Non-pigmented ciliary epithelial cell (primary cell): ENCODE results near the gene PTBP3.
"Not testable (repeated sequence)": the region's sequence is repeated elsewhere in the genome, so short reads cannot be mapped to it uniquely, and the experiment has no call there.

Experiments
- DNase-seq: peaks from one replicate; pipeline ENCODE4 v3.0.0-alpha.2; 2010; ENCODE audit warnings: low read depth

PTBP3 gene

DNA sequence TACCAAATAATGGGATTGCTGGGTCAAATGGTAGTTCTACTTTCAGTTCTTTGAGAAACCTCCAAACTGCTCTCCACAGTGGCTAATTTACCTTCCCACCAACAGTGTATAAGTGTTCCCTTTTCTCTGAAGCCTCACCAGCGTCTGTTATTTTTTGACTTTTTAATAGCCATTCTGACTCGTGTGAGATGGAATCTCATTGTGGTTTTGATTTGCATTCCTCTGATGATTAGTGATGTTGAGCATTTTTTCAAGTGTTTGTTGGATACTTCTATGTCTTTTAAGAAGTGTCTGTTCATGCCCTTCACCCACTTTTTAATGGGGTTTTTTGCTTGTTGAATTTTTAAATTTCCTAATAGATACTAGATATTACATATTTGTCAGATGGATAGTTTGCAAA lies 129.9 kb downstream of the PTBP3 start:
- no peak for DNase-seq

DNA sequence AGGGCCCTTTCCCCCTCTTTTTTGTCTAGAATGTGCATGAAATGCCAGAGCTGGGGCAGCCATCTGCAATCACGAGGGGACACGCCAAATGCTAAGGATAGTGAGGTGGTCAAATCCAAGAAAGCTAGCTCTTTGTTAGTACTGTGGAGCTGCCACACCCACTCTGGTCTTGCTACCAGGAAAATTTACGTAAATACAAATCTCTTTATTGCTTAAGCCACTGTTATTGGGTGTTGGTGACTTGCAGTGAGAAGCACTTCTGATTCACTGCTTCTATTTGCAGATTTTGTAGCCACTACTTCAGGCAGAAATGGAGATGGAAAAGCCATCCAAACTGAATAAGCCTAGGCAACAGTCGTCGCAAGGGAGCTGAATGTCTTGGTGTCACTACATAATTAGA lies 132.7 kb downstream of the PTBP3 start:
- no peak for DNase-seq

- DNase-seq = no peak
Observed at GRCh38 chr9:112198646-112199045, 134.8 kb downstream of the PTBP3 start.

DNA sequence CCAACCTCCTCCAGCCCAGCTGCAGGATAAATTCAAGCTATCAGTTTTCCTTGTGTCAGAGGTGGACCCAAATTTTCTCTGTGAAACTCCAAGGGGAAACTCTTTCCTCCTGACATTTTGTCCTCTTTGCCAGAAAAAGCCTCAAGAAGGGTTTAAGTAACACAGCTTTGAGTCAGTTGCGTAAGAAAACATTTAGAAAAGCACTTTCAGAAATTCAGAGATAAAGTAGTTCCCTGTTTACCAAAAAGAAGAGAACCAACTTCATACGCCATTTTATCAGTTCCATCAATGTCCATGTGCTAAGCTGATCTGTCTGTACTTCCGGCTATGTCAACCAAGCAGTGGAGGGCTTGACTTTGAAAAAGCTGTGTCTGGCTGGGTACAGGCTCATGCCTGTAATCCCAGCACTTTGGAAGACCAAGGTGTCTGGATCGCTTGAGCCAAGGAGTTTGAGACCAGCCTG lies 138.4 kb downstream of the PTBP3 start:
- no peak for DNase-seq

GRCh38 chr9:112193572-112194288 lies 139.7 kb downstream of the PTBP3 start:
- no peak for DNase-seq

DNA sequence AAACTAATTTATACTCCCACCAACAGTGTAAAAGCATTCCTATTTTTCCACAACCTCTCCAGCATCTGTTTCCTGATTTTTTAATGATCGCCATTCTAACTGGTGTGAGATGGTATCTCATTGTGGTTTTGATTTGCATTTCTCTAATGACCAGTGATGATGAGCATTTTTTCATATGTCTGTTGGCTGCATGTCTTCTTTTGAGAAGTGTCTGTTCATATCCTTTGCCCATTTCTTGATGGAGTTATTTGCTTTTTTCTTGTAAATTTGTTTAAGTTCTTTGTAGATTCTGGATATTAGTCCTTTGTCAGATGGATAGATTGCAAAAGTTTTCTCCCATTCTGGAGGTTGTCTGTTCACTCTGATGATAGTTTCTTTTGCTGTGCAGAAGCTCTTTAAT lies 143.1 kb downstream of the PTBP3 start:
- DNase-seq = not testable (repeated sequence)

GRCh38 chr9:112188884-112189283 lies 144.5 kb downstream of the PTBP3 start:
- no peak for DNase-seq

GRCh38 chr9:112187404-112187803 lies 146.0 kb downstream of the PTBP3 start:
- DNase-seq = no peak

- no peak for DNase-seq
Observed at GRCh38 chr9:112186695-112187094, 146.7 kb downstream of the PTBP3 start.

- DNase-seq = no peak
Observed at GRCh38 chr9:112184946-112185345, 148.5 kb downstream of the PTBP3 start.

DNA sequence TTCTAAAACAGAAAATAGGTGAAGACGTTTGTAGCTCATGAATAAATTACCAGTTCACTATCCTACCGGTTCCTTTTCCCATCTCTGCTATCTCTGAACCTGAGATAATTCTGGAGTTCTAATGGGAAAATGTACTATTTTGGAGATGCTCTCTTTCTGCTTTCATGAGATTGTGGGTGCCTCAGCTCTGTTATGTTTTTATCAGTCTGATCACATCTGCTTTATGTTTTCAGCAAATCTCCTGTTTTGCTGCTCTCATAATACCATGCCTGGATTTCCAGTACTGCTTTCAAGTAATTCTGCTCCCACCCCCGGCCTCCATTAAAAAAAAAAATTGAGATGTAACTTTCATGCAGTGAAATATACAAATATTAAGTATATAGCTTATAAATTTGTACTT lies 149.2 kb downstream of the PTBP3 start:
- DNase-seq = no peak

- DNase-seq = no peak
Observed at GRCh38 chr9:112180387-112180881, 153.0 kb downstream of the PTBP3 start.

GRCh38 chr9:112179816-112180215 lies 153.6 kb downstream of the PTBP3 start:
- no peak for DNase-seq

GRCh38 chr9:112176524-112176923 lies 156.9 kb downstream of the PTBP3 start:
- DNase-seq = no peak

- no peak for DNase-seq
Observed at GRCh38 chr9:112175796-112176315, 157.6 kb downstream of the PTBP3 start.

- no peak for DNase-seq
Observed at GRCh38 chr9:112174965-112175795, 158.2 kb downstream of the PTBP3 start, which contains the start of gene SUSD1. Gene SUSD1 (minus strand): TSS chr9:112175297. CDS start chr9:112175235, 62 bp downstream.

DNA sequence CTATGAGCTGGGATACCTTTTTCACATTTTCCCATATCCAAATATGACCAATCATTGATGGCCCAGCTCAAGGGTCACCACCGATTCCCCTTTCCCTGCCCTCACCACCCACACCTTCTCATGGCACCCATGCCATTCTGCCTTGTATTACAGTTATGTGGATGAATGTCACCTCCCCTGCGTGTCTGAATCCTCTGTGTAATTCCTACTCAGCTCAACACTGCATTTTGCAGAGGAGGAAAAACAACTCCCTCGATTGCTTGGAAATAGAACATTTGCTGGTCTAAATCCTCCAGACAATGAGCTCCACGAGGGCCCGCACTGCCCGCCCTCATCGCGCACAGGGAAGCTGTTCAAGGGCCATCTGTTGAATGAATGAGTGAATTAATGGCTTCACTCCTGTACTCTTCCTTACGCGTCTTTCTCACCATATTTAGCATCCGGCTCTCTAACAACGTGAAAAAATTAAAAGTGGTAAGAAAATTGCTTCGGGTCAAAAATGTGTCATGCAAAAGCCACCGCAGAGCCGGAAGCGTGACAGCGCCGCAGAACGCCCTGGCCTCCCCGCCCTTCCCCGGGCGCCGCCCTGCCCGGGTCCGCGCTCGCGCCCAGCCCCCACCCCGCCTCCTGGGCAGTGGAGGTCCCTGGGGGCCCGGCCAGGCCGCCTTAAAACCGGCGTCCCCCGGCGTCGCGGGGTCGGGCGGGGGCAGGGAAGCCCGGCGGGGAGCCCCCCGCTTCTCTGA lies 159.0 kb downstream of the PTBP3 start:
- no peak for DNase-seq

DNA sequence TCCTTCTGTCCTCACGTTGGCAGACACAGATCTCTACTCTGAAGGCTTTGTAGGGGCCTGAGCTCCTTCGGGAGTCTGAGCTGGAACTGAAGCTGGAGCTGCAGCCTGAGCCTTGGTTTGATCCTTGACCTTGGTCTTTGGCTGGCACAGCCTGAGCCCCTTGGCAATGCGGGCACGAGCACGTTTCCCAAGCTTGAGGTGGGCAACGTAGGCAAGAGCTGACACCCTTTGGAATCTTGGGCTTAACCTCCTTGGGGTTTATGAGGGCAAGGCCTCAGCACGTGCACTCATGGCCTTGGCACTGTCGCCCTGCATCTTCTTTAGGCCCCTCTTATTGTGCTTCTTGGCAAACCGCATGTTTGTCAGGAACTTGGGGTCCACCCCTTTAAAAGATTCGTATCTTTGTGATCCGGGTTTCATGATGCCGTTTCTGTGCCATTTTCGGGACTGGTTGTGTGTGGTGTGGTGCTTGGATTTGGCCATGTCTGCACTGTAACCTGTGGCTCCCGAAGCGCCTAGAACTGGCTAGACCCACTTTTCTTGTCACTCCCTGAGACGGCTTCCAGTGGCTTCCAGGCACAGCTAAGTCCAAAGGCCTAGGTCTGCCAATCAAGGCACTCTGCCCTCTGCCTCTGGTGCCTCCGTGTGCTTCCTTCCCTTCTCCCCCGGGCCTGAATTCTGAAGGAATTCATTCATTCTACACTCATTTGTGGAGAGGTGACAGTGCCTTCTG lies 159.8 kb downstream of the PTBP3 start:
- DNase-seq = no peak

GRCh38 chr9:112170968-112171367 lies 162.5 kb downstream of the PTBP3 start:
- DNase-seq = no peak

GRCh38 chr9:112170235-112170634 lies 163.2 kb downstream of the PTBP3 start:
- no peak for DNase-seq

- DNase-seq = no peak
Observed at GRCh38 chr9:112169368-112169767, 164.1 kb downstream of the PTBP3 start.
